H1 (cell line): Measurements from ENCODE around the gene FAM240A. TPM values are rescaled to one million over a fixed set of nuclear protein-coding genes. Genes with fewer than 3 reads are reported as not detected.

Source experiments
- CTCF ChIA-PET: fragments of 300-600 bp; sonication (Branson Sonifier 250); formaldehyde crosslinking; loops from one replicate; lab custom pipeline; 2021; ENCODE audit not compliant: partially characterized antibody; lab: Charles Lee
- POLR2A ChIA-PET: fragments of 300-600 bp; sonication (Branson Sonifier 250); formaldehyde crosslinking; loops from one replicate; lab custom pipeline; 2021; ENCODE audit warnings: inconsistent platforms; ENCODE audit not compliant: partially characterized antibody; lab: Charles Lee
- DNase-seq, 2 experiments: peaks; one replicate each; pipeline versions ENCODE4 v3.0.0 to v3.0.0-alpha.2; 2010 to 2022; ENCODE audit warnings: low spot score in 2 of 2, low read depth in 1 of 2, mixed read lengths in 1 of 2
- FAIRE-seq: peaks from 2 replicates; lab custom pipeline; 2011; peaks lifted over from hg19 to GRCh38; lab: Jason Lieb, UNC
- H2AFZ ChIP-seq: 2 replicates; pipeline ENCODE4 v1.8.1; 2012; ENCODE audit warnings: low read length, inconsistent platforms
- H2AK5ac ChIP-seq: 2 replicates; pipeline ENCODE4 v1.6.1; 2013; ENCODE audit warnings: low read depth, low read length
- H2BK120ac ChIP-seq: replicated peaks from 2 replicates; pipeline ENCODE3; 2013; ENCODE audit warnings: low read depth, low read length, inconsistent platforms
- H2BK12ac ChIP-seq: 2 replicates; pipeline ENCODE4 v1.6.1; 2013; ENCODE audit warnings: low read depth, low read length
- H2BK15ac ChIP-seq: 2 replicates; pipeline ENCODE4 v1.6.1; 2013; ENCODE audit warnings: low read length
- H2BK20ac ChIP-seq: 2 replicates; pipeline ENCODE4 v1.6.1; 2013; ENCODE audit warnings: low read length
- H2BK5ac ChIP-seq: 2 replicates; pipeline ENCODE4 v1.6.1; 2013; ENCODE audit warnings: low read depth, low read length
- H3K14ac ChIP-seq: 2 replicates; pipeline ENCODE4 v1.6.1; 2013; ENCODE audit warnings: inconsistent platforms; ENCODE audit not compliant: insufficient read length
- H3K18ac ChIP-seq: 2 replicates; pipeline ENCODE4 v1.6.1; 2013; ENCODE audit warnings: low read length; ENCODE audit errors: extremely low read depth
- H3K23ac ChIP-seq: 2 replicates; pipeline ENCODE4 v1.6.1; 2013; ENCODE audit warnings: inconsistent platforms; ENCODE audit not compliant: insufficient read length
- H3K23me2 ChIP-seq: 2 replicates; pipeline ENCODE4 v1.6.1; 2013; ENCODE audit warnings: low read depth, low read length
- H3K27ac ChIP-seq: 2 replicates; pipeline ENCODE4 v1.6.1; 2011; ENCODE audit warnings: low read depth, low read length, inconsistent platforms
- H3K27me3 ChIP-seq, 4 experiments: replicated peaks in 1 of 4; 1 replicate in 1 of 4; 2 replicates in 3 of 4; pipeline versions ENCODE4 v1.6.1 to v1.8.1; 2011 to 2013; ENCODE audit warnings: low read length in 3 of 4, mild to moderate bottlenecking in 3 of 4, inconsistent platforms in 2 of 4, mixed read lengths in 2 of 4, moderate library complexity in 1 of 4; ENCODE audit not compliant: control insufficient read depth in 3 of 4, insufficient read depth in 3 of 4; ENCODE audit errors: extremely low read depth in 1 of 4
- H3K36me3 ChIP-seq, 4 experiments: 2 replicates each; pipeline versions ENCODE4 v1.6.1 to v1.8.1; 2011 to 2013; ENCODE audit warnings: mild to moderate bottlenecking in 4 of 4, low read length in 3 of 4, moderate library complexity in 2 of 4, control low read depth in 1 of 4, inconsistent platforms in 1 of 4; ENCODE audit not compliant: insufficient read depth in 4 of 4, control insufficient read depth in 2 of 4
- H3K4ac ChIP-seq: replicated peaks from 2 replicates; pipeline ENCODE3; 2013; ENCODE audit warnings: low read length, low read depth, mixed read lengths, inconsistent platforms; ENCODE audit not compliant: insufficient read length
- H3K4me1 ChIP-seq, 4 experiments: replicated peaks in 1 of 4; 1 replicate in 1 of 4; 2 replicates in 3 of 4; pipeline versions ENCODE4 v1.6.1 to v1.8.1; 2011 to 2013; ENCODE audit warnings: low read length in 3 of 4, inconsistent platforms in 2 of 4, mixed read lengths in 1 of 4; ENCODE audit not compliant: insufficient read depth in 4 of 4, control insufficient read depth in 3 of 4
- H3K4me2 ChIP-seq, 2 experiments: 2 replicates each; pipeline versions ENCODE4 v1.6.1 to v1.8.1; 2011 to 2013; ENCODE audit warnings: low read depth in 2 of 2, low read length in 2 of 2, control low read depth in 1 of 2, inconsistent platforms in 1 of 2, mild to moderate bottlenecking in 1 of 2; ENCODE audit not compliant: insufficient read depth in 1 of 2
- H3K4me3 ChIP-seq, 4 experiments: fragments of 200-600, 300-600 bp in 1 of 4; sonication (generic), shearing (Covaris generic), sonication (Bioruptor Twin) in 1 of 4; 2 replicates each; pipeline versions ENCODE4 v1.5.1 to v1.8.1; 2011 to 2016; ENCODE audit warnings: low read length in 4 of 4, low read depth in 3 of 4, control low read depth in 2 of 4, inconsistent platforms in 2 of 4, mild to moderate bottlenecking in 2 of 4, mixed read lengths in 1 of 4, moderate library complexity in 1 of 4; ENCODE audit not compliant: insufficient read depth in 2 of 4; ENCODE audit errors: extremely low read depth in 1 of 4
- H3K56ac ChIP-seq: replicated peaks from 2 replicates; pipeline ENCODE3; 2013; ENCODE audit warnings: low read depth, mild to moderate bottlenecking, mixed read lengths, low read length, inconsistent platforms; ENCODE audit not compliant: insufficient read length
- H3K79me1 ChIP-seq: 2 replicates; pipeline ENCODE4 v1.6.1; 2013; ENCODE audit warnings: low read depth, low read length, control low read depth
- H3K79me2 ChIP-seq, 2 experiments: 2 replicates each; pipeline versions ENCODE4 v1.6.1 to v1.8.1; 2012 to 2013; ENCODE audit warnings: low read length in 2 of 2, mild to moderate bottlenecking in 2 of 2, inconsistent platforms in 1 of 2; ENCODE audit not compliant: insufficient read depth in 2 of 2, control insufficient read depth in 1 of 2
- H3K9ac ChIP-seq, 4 experiments: replicated peaks in 1 of 4; 1 replicate in 1 of 4; 2 replicates in 3 of 4; pipeline versions ENCODE4 v1.6.1 to v1.8.1; 2011 to 2013; ENCODE audit warnings: low read depth in 3 of 4, low read length in 3 of 4, control low read depth in 2 of 4, mild to moderate bottlenecking in 2 of 4, moderate library complexity in 2 of 4, inconsistent platforms in 1 of 4; ENCODE audit errors: extremely low read depth in 1 of 4
- H3K9me3 ChIP-seq, 2 experiments: 2 replicates each; pipeline versions ENCODE4 v1.6.1 to v1.8.1; 2012 to 2013; ENCODE audit warnings: mild to moderate bottlenecking in 2 of 2, moderate library complexity in 2 of 2, control low read depth in 1 of 2, inconsistent platforms in 1 of 2, low read depth in 1 of 2, low read length in 1 of 2, mixed read lengths in 1 of 2; ENCODE audit not compliant: insufficient read depth in 2 of 2
- H4K20me1 ChIP-seq, 2 experiments: replicated peaks in 1 of 2; 2 replicates each; pipeline versions ENCODE3 to v1.8.1; 2011 to 2013; ENCODE audit warnings: inconsistent platforms in 2 of 2, low read length in 2 of 2, mild to moderate bottlenecking in 1 of 2; ENCODE audit not compliant: insufficient read depth in 2 of 2, control insufficient read depth in 1 of 2
- H4K5ac ChIP-seq: 2 replicates; pipeline ENCODE4 v1.6.1; 2013; ENCODE audit warnings: low read length, low read depth, mixed read lengths, inconsistent platforms; ENCODE audit not compliant: insufficient read length
- H4K8ac ChIP-seq: 2 replicates; pipeline ENCODE4 v1.8.0; 2013; ENCODE audit warnings: mild to moderate bottlenecking, moderate library complexity, low read length, inconsistent platforms; ENCODE audit not compliant: insufficient read depth; ENCODE audit errors: extremely low read depth
- H4K91ac ChIP-seq: replicated peaks from 2 replicates; pipeline ENCODE3; 2013; ENCODE audit warnings: low read length, mixed read lengths, inconsistent platforms; ENCODE audit not compliant: insufficient read length
- NANOG ChIP-seq: IDR thresholded peaks from 2 replicates; pipeline ENCODE4 v1.6.1; 2011; ENCODE audit warnings: low read length, low read depth, mild to moderate bottlenecking, inconsistent platforms; ENCODE audit not compliant: insufficient read depth, poor library complexity, severe bottlenecking
- SP2 ChIP-seq: IDR thresholded peaks from 2 replicates; pipeline ENCODE4 v1.6.1; 2012; ENCODE audit warnings: mild to moderate bottlenecking, low read length, inconsistent platforms
- TAF7 ChIP-seq: optimal IDR thresholded peaks from 2 replicates; pipeline ENCODE3; 2011; ENCODE audit warnings: low read depth, mild to moderate bottlenecking, inconsistent platforms, low read length, moderate library complexity, borderline replicate concordance
- WGBS, 2 experiments: shearing (Covaris generic) in 1 of 2; methylation state at CpG; one replicate each; pipeline versions ENCODE4 v1.1.6 to v1.1.7; 2013 to 2015; ENCODE audit warnings: low lambda C conversion rate in 2 of 2, mixed read lengths in 2 of 2, inconsistent platforms in 1 of 2, low coverage in 1 of 2, missing lambda C conversion rate in 1 of 2; ENCODE audit not compliant: insufficient replicate concordance in 2 of 2, insufficient coverage in 1 of 2, insufficient read length in 1 of 2; ENCODE audit errors: extremely low coverage in 1 of 2, missing lambda C conversion rate in 1 of 2; 5-methylcytosine and 5-hydroxymethylcytosine counted together
- polyA plus RNA-seq, 7 experiments: library from polyadenylated mRNA; depleted of rRNA in 3 of 7; stranded (reverse) in 5 of 7; unstranded in 2 of 7; fragments of >200 nt in 5 of 7; fragments of 200-250 nt in 2 of 7; gene quantifications; 1 replicate in 5 of 7; 2 replicates in 1 of 7; 4 replicates in 1 of 7; pipeline versions ENCODE4 v1.2.1 to v1.2.3, GENCODE V29; 2011 to 2013; ENCODE audit warnings: missing spikeins in 2 of 7, mixed read lengths in 2 of 7
- total RNA-seq: library from RNA; stranded (reverse); fragmentation: NEBNext Ultra II Directional; extraction: Animal tissue kit (Norgen Biotek cat#: 25700); gene quantifications from 2 replicates; pipeline ENCODE4 v1.2.1, GENCODE V29; 2021
- TF ChIP-seq, protein P1 (sequence below), 3 experiments: IDR thresholded peaks; 1 replicate in 2 of 3; 2 replicates in 1 of 3; pipeline versions ENCODE4 v1.5.1 to v1.6.1; 2011; ENCODE audit warnings: low read length in 3 of 3, mild to moderate bottlenecking in 3 of 3, inconsistent platforms in 2 of 3, low read depth in 1 of 3, moderate library complexity in 1 of 3; ENCODE audit not compliant: insufficient read depth in 1 of 3; ENCODE audit errors: control extremely low read depth in 1 of 3
- TF ChIP-seq, protein P2 (sequence below): IDR thresholded peaks from 2 replicates; pipeline ENCODE4 v1.6.1; 2012; ENCODE audit warnings: inconsistent platforms

FAM240A gene
- total and polyA plus RNA-seq, 2 of the 8 experiments (the other 6 are each of a cell fraction or from before 2014, with no cell fraction given), result 0.08 TPM; not detected in 1

DNA sequence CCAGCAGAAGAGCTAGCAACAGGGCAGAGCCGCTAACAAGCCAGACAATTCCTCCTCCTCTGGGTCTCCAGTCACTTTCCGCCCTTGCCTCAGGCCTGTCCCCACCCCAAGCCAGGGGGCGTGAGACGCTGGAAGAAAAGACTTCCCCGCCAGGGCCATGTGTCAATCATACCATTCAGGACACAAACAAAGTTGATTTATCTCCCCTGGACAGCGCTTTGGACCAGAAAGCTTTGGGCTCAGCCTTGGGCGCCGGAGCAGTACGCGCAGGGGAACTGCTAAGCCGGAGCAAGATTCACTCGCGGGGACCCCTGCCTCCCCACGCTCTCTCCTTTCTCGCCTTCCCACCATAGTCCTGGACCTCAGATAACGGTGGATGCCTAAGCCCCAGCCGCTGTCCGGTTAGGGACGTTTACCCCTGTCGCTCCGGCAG, 46.7 kb upstream of the FAM240A start:
- no peak overlapping the region for H3K56ac ChIP-seq
- peak overlapping the region; percentile 85 for H3K18ac ChIP-seq
- peak overlapping the region; percentile 68 to 69 for H3K4me2 ChIP-seq
- peak overlapping the region; percentile 2 for H2BK5ac ChIP-seq
- peak overlapping the region; percentile 12 for H3K4ac ChIP-seq
- peaks cover 3% of the 10 kb centered on the region; the same call in 1 of the 2 replicates for H3K23me2 ChIP-seq
- DNase-seq, result peak in 1 of 2 experiments; percentile 77
- 11% methylated on average over 21 of the region's 21 CpGs; no CpG with 5 or more reads in 1 of the 2 experiments for WGBS, 2 experiments
- POLR2A ChIA-PET, result interaction anchor here (0.9 to 5.0 kb wide), 11 partner anchors 10 to 82 kb away, joined by 3 to 65 read pairs (median 4); a partner anchor contains a TSS
- no peaks in the 10 kb centered on the region for H3K79me1 ChIP-seq
- 0 out of 2 replicates have a peak overlapping the region, but pooled peaks have one; percentile 18 for H2AK5ac ChIP-seq
- H2BK12ac ChIP-seq, result peak overlapping the region; percentile 71
- H3K79me2 ChIP-seq, result peaks cover 0 to 3% of the 10 kb centered on the region in 2 experiments; a peak in 2 of 4 replicates
- no peak overlapping the region for H4K5ac ChIP-seq
- peak overlapping the region; percentile 14 for H4K91ac ChIP-seq
- no peak overlapping the region; the same call in 1 of the 2 replicates for H2BK20ac ChIP-seq
- H4K20me1 ChIP-seq, result no peaks in the 10 kb centered on the region
- H2AFZ ChIP-seq, result no peak overlapping the region
- peaks cover 10 to 27% (median 15%) of the 10 kb centered on the region in 4 experiments for H3K4me1 ChIP-seq
- H3K9me3 ChIP-seq, result peaks cover 3 to 6% of the 10 kb centered on the region in 2 experiments; a peak in 1 of 4 replicates
- H2BK15ac ChIP-seq, result no peak overlapping the region
- peak; percentile 60 for FAIRE-seq
- H3K23ac ChIP-seq, result no peak overlapping the region
- H3K27ac ChIP-seq, result no peak overlapping the region
- H3K27me3 ChIP-seq, result no peaks in the 10 kb centered on the region; a peak in 1 of 7 replicates
- H3K4me3 ChIP-seq, result peak overlapping the region; percentile 31 to 58 (median 44)
- no peak overlapping the region; the same call in 1 of the 2 replicates for H4K8ac ChIP-seq
- no peak overlapping the region for H3K14ac ChIP-seq
- H2BK120ac ChIP-seq, result no peak overlapping the region
- no peaks in the 10 kb centered on the region for H3K36me3 ChIP-seq
- CTCF ChIA-PET, result interaction anchor here (0.8 to 6.3 kb wide), 8 partner anchors 8 to 116 kb away, joined by 3 to 45 read pairs (median 4); no protein-coding TSS in a partner anchor
- peak overlapping the region in 1 of 4 experiments; percentile 12; a peak in 1 of 7 replicates for H3K9ac ChIP-seq
- TF ChIP-seq, protein P1, sequence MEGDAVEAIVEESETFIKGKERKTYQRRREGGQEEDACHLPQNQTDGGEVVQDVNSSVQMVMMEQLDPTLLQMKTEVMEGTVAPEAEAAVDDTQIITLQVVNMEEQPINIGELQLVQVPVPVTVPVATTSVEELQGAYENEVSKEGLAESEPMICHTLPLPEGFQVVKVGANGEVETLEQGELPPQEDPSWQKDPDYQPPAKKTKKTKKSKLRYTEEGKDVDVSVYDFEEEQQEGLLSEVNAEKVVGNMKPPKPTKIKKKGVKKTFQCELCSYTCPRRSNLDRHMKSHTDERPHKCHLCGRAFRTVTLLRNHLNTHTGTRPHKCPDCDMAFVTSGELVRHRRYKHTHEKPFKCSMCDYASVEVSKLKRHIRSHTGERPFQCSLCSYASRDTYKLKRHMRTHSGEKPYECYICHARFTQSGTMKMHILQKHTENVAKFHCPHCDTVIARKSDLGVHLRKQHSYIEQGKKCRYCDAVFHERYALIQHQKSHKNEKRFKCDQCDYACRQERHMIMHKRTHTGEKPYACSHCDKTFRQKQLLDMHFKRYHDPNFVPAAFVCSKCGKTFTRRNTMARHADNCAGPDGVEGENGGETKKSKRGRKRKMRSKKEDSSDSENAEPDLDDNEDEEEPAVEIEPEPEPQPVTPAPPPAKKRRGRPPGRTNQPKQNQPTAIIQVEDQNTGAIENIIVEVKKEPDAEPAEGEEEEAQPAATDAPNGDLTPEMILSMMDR (IDR thresholded peaks at IDR 0.05; ENCODE audit: control extremely low read depth in 1 of 3, insufficient read depth in 1 of 3, low read depth in 1 of 3, low read length in 3 of 3), result peak in 2 of 3 experiments; percentile 18 to 26; a peak in 2 of 4 replicates
- TF ChIP-seq, protein P2, sequence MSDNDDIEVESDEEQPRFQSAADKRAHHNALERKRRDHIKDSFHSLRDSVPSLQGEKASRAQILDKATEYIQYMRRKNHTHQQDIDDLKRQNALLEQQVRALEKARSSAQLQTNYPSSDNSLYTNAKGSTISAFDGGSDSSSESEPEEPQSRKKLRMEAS, result peak; percentile 11; the same call in 1 of the 2 replicates
- TF ChIP-seq TAF7 (no peak), SP2 (no peak), NANOG (no peak)
